Adrenal gland (tissue), 12 donors: ENCODE measurements around the gene DHRS7B. TPM values are rescaled to one million over a fixed set of nuclear protein-coding genes. Genes with fewer than 3 reads are reported as not detected.

ENCODE experiments used
- DNase-seq, 7 donors: peaks; one replicate each; pipeline ENCODE4 v3.0.0-alpha.2; 2019 to 2020
- H3K27ac ChIP-seq, 5 donors: fragments of 200-600 bp; sonication (generic) in 4 of 5; 1 replicate in 3 of 5; 2 replicates in 2 of 5; pipeline versions ENCODE4 v1.5.1 to v1.8.0; 2016 to 2020; ENCODE audit warnings: mild to moderate bottlenecking in 1 of 5
- H3K27me3 ChIP-seq: fragments of 200-600 bp; 2 replicates; pipeline ENCODE4 v1.8.0; 2021
- H3K36me3 ChIP-seq, 2 donors: fragments of 200-600 bp; replicated peaks in 1 of 2; 1 replicate in 1 of 2; 2 replicates in 1 of 2; pipeline versions ENCODE4 v1.5.1 to v1.8.0; 2018 to 2022
- H3K4me1 ChIP-seq, 2 donors: fragments of 200-600 bp; replicated peaks in 1 of 2; 1 replicate in 1 of 2; 2 replicates in 1 of 2; pipeline versions ENCODE4 v1.5.1 to v1.8.0; 2018 to 2021
- H3K4me3 ChIP-seq, 4 donors: fragments of 200-600 bp; sonication (generic) in 3 of 4; one replicate each; pipeline ENCODE4 v1.5.1; 2016 to 2018
- H3K9me3 ChIP-seq, 3 donors: fragments of 200-600 bp; sonication (generic) in 1 of 3; replicated peaks in 1 of 3; 1 replicate in 2 of 3; 2 replicates in 1 of 3; pipeline versions ENCODE4 v1.5.1 to v1.8.0; 2016 to 2021
- POLR2A ChIP-seq, 2 donors: fragments of 450-650 bp; IDR thresholded peaks; one replicate each; pipeline ENCODE4 v1.6.1; 2017; ENCODE audit warnings: antibody characterized with exemption in 2 of 2, mild to moderate bottlenecking in 2 of 2, moderate library complexity in 1 of 2
- WGBS, 4 donors: extraction: QIAGEN DNeasy Blood & Tissue Kit in 2 of 4; methylation state at CpG; one replicate each; pipeline versions ENCODE4 v1.1.5 to v1.1.7; 2013 to 2017; 5-methylcytosine and 5-hydroxymethylcytosine counted together
- intact Hi-C, 2 donors: fragments of 100-400 bp; cut with DNase I; formaldehyde crosslinking; loops; one replicate each; pipeline versions ENCODE4 v1.14.1 to v1.15.0; 2022 to 2023
- polyA plus RNA-seq, 3 donors: library from polyadenylated mRNA; stranded (reverse); fragments of 200-250 nt in 2 of 3; fragments of 350-450 nt in 1 of 3; fragmentation: Illumina TruSeq in 1 of 3; extraction: RNeasy Lipid Tissue Mini Kit (QIAGEN cat#74804) in 1 of 3; gene quantifications; one replicate each; pipeline ENCODE4 v1.2.3, GENCODE V29; 2013 to 2014
- total RNA-seq, 9 donors: library from RNA; depleted of rRNA in 4 of 9; stranded (reverse); fragments of >200 nt in 4 of 9; fragments of 120-200 nt in 1 of 9; fragmentation: NEBNext Ultra II Directional in 1 of 9; extraction: Animal tissue kit (Norgen Biotek cat#: 25700) in 1 of 9; gene quantifications; one replicate each; pipeline versions ENCODE4 v1.1.0 to v1.2.4, GENCODE V29; 2013 to 2023
- TF ChIP-seq, protein P1 (sequence below), 6 experiments: fragments of 450-650 bp in 4 of 6; fragments of 200-600 bp in 2 of 6; sonication (generic) in 1 of 6; IDR thresholded peaks; 1 replicate in 5 of 6; 2 replicates in 1 of 6; pipeline versions ENCODE4 v1.5.1 to v1.8.0; 2016 to 2021; ENCODE audit warnings: antibody characterized with exemption in 6 of 6, mild to moderate bottlenecking in 2 of 6, moderate library complexity in 1 of 6
- donor health status: healthy with polysubstance abuse.
- donor health status: Bipolar disorder and iron deficiency.
- donor health status: DM: yes; HTN: yes; CAD: no.
- donor health status: DM: no; HTN: no; CAD: no.
- donor health status: DM: no; HTN: no; CAD: no.
- donor health status: DM: yes; HTN: yes; CAD: no.

The DHRS7B gene
- total and polyA plus RNA-seq, 12 donors = 18.0 to 68.5 (median 40.8) TPM

DNA sequence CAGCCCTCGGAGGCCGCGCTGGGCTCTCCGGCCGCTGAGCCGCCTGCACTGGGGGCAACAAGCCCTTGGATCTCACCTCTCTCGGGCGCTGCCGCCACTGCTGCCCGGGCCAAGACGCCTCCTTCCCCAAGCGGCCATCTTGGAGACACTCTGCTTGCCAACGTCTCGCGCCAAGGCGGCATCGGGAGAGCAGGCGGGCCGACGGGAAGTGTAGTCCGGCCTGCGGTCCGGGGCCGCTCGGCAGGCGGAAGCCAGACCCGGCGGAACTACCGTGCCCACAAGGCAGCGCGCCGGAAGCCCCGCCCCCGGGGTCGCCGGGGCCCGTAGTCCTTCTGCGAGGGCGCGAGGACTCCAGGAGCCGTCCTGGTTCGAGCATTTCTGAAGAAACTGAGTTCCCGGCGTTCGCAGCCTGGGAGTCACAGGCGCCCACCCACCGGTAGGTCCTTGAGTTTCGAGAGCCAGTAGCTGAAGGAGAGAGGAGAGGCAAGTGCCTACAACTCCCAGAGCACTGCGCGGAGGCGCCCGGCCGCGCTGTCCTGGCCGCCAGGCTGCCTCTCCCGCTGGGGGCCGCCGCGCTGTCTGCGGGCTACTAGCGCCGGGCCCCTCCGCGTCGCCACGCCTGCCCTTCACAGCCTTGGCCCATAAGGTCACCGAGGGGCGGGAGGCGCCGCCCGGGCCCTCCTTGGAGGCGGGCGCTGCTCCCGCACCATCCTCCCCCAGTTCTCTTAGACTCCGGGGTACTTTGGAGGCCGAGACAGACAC is 87.4 kb downstream of the DHRS7B start, which contains the start of gene TMEM11:
Gene TMEM11, minus strand, starts transcription at position 147 of the 762 bp plus-strand sequence. Its CDS starts 9 bp downstream, at position 138.
- peak; percentile 95 to 97 (median 96) for DNase-seq
- H3K27ac ChIP-seq = peak within 1 kb of the TSS; percentile 82 to 95 (median 90)
- peaks cover 23 to 48% of the 10 kb centered on the region in 2 donors for H3K4me1 ChIP-seq
- H3K9me3 ChIP-seq = no peaks in the 10 kb centered on the region
- 0 to 3% (median 0%) methylated on average over 3 to 76 of the region's 76 CpGs for WGBS, 4 donors
- no peaks in the 10 kb centered on the region for H3K27me3 ChIP-seq
- H3K4me3 ChIP-seq = peak within 1 kb of the TSS; percentile 78 to 99 (median 92)
- H3K36me3 ChIP-seq = peaks cover 0 to 15% of the 10 kb centered on the region in 2 donors
- intact Hi-C loops = loop anchor here in 1 of 2 donors (10.0 kb wide), 1 partner anchor 189 kb away; no protein-coding TSS in a partner anchor
- TF ChIP-seq, protein P1, sequence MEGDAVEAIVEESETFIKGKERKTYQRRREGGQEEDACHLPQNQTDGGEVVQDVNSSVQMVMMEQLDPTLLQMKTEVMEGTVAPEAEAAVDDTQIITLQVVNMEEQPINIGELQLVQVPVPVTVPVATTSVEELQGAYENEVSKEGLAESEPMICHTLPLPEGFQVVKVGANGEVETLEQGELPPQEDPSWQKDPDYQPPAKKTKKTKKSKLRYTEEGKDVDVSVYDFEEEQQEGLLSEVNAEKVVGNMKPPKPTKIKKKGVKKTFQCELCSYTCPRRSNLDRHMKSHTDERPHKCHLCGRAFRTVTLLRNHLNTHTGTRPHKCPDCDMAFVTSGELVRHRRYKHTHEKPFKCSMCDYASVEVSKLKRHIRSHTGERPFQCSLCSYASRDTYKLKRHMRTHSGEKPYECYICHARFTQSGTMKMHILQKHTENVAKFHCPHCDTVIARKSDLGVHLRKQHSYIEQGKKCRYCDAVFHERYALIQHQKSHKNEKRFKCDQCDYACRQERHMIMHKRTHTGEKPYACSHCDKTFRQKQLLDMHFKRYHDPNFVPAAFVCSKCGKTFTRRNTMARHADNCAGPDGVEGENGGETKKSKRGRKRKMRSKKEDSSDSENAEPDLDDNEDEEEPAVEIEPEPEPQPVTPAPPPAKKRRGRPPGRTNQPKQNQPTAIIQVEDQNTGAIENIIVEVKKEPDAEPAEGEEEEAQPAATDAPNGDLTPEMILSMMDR (IDR thresholded peaks at IDR 0.05) = peak in 1 of 6 experiments; percentile 10
- TF ChIP-seq POLR2A (IDR thresholded peaks at IDR 0.05) = peak; percentile 34 to 43

DNA sequence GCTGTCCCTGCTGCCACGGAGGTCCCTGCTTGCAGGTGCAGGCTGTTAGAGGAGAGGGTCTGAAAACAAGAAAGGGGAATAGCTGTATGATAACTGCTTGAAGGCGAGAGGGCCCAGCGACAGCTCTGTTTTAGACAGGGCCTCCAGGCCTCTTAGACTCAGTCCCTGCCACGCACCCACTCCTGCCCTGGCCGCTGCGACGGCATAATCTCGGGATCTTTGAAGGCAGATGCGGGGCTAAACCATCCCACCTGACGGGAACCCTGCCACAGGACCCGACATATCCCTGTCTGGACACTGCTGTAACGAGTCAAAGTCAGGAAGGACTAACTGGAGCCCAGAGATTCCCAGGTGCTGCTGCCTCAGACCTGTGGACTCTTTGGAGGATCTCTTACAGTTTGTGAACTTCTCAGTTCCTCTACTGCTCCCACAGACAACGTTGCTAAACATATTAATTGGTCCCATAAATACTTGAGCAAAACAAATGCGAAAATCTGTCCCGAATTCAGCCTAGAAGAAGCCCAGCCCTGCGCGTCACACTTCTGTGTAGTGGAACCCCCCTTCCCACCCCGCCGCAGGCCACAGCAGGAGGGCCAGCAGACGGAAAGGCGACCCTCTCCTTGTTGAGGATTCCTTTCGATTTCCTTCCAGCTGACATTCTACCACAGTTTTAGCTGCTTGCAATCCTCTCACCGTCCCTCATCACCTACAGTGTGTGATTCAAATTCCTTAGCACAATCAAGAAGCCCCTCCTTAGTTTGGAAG is 88.2 kb downstream of the DHRS7B start:
- WGBS, 4 donors = 13 to 54% (median 22%) methylated on average over 11 to 23 of the region's 23 CpGs
- intact Hi-C loops = loop anchor here in 1 of 2 donors (10.0 kb wide), 1 partner anchor 190 kb away; no protein-coding TSS in a partner anchor
- peaks cover 0 to 12% of the 10 kb centered on the region in 2 donors for H3K36me3 ChIP-seq
- peak overlapping the region in 3 of 4 donors; percentile 12 to 99 (median 94) for H3K4me3 ChIP-seq
- no peaks in the 10 kb centered on the region for H3K9me3 ChIP-seq
- H3K4me1 ChIP-seq = peaks cover 23 to 48% of the 10 kb centered on the region in 2 donors
- no peak for TF ChIP-seq POLR2A (IDR thresholded peaks at IDR 0.05)
- TF ChIP-seq, protein P1 (IDR thresholded peaks at IDR 0.05) = no peak
- peak overlapping the region; percentile 82 to 95 (median 90) for H3K27ac ChIP-seq
- peak in 2 of 7 donors; percentile 31 to 38 for DNase-seq
- no peaks in the 10 kb centered on the region for H3K27me3 ChIP-seq

DNA sequence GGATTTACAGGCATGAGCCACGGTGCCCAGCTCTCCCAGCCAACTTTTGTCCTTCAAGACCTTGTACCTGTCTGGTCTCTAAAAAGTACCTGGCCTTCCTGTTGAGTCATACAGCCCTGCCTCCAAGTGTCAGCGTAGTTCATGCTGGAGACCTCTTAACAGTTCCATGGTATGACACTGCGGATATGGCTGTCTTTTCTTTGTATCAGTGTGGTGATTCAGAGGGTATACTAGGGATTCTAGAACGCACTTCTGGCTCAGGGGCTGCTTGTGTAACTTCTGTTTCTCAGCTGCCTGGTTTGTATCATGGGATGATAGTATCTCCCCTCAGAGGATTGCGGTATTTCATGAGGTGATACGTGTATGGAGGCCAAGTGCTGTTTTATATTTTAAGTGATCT is 89.2 kb downstream of the DHRS7B start:
- no peak overlapping the region for H3K27ac ChIP-seq
- WGBS, 4 donors = 85 to 91% (median 90%) methylated on average over 6 of the region's 6 CpGs
- peaks cover 23 to 39% of the 10 kb centered on the region in 2 donors for H3K4me1 ChIP-seq
- no peak overlapping the region for H3K4me3 ChIP-seq
- TF ChIP-seq, protein P1 (IDR thresholded peaks at IDR 0.05) = no peak
- no peak for TF ChIP-seq POLR2A (IDR thresholded peaks at IDR 0.05)
- no peaks in the 10 kb centered on the region for H3K27me3 ChIP-seq
- intact Hi-C loops = loop anchor here in 1 of 2 donors (10.0 kb wide), 1 partner anchor 191 kb away; no protein-coding TSS in a partner anchor
- H3K36me3 ChIP-seq = peaks cover 0 to 3% of the 10 kb centered on the region in 2 donors
- H3K9me3 ChIP-seq = no peaks in the 10 kb centered on the region
- no peak for DNase-seq

DNA sequence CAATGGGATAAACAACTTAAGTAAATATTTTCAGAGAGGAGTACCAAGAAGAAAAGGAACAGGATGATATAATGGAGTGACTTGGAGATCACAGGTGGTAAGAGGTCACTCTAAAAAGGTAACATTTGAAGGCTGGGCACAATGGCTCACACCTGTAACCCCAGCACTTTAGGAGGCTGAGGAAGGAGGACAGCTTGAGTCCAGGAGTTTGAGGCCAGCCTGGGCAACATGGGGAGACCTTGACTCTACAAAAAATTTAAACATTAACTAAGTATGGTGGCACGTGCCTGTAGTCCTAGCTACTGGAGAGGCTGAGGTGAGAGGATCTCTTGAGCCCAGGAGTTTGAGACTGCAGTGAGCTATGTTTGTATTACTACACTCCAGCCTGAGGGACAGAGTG is 90.6 kb downstream of the DHRS7B start:
- Histone ChIP-seq H3K9me3 (no peaks in the 10 kb centered on the region), H3K27ac (no peak overlapping the region), H3K36me3 (no peaks in the 10 kb centered on the region), H3K27me3 (no peaks in the 10 kb centered on the region), H3K4me3 (no peak overlapping the region), H3K4me1 (peaks cover 19 to 25% of the 10 kb centered on the region in 2 donors)
- TF ChIP-seq, protein P1 (IDR thresholded peaks at IDR 0.05) = no peak
- TF ChIP-seq POLR2A (IDR thresholded peaks at IDR 0.05) = no peak
- intact Hi-C loops = loop anchor here in 1 of 2 donors (10.0 kb wide), 1 partner anchor 193 kb away; no protein-coding TSS in a partner anchor
- DNase-seq = no peak
- 80 to 100% (median 85%) methylated on average over 1 of the region's 1 CpG for WGBS, 4 donors
